ENCODE data around the gene ADM5.

ADM5 gene, protein sequence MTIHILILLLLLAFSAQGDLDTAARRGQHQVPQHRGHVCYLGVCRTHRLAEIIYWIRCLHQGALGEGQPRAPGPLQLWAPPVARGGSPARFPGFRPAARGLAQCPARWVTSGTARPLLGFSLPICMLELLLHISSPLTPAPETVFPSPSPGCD

DNA sequence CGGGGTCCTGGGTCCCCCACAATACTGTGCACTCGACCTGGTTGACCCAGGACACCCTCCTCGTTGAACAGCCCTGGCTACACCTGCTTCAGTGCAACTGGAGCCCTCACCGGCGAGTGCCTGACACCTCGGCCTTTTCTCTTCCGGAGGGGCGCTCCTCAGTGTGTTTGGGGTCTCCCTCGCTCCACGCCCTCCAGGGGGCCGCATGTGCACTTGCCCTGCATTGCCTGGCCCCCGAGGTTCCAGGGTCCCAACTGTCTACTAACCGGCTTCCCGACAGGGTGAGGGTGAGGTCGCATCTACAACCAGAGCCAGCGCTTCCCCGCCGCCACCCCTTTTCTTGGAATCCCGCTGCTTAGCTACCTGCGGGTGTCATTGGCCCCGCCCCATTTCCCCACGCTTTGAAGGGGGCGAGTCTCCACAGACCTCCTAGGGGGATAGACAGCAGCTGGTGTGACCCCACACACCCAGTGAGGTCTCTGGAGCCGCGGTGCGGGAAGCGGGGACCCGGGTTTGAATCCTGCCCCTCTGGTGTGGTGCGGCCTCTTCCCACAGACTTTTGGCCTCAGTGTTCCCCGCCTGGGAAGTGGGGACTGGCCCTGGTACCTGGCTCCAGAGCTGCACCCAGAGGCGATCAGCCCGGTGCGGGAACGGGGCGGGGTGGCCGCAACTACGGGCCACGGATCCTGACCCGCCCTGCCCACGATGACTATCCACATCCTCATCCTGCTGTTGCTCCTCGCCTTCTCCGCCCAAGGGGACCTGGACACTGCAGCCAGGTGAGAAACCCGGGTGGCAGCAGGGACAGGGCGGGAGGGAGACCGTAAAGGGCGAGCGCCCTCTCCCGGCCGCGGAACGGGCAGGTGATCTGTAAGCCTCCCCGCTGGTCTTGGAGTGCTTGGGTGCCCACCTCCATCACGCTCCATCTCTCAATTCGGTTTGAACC, at the start of gene ADM5:
Gene ADM5 (plus strand): TSS at position 462 of the 946 bp plus-strand sequence. CDS start 244 bp downstream, at position 706.
- DNase-seq = peak; percentile 76

DNA sequence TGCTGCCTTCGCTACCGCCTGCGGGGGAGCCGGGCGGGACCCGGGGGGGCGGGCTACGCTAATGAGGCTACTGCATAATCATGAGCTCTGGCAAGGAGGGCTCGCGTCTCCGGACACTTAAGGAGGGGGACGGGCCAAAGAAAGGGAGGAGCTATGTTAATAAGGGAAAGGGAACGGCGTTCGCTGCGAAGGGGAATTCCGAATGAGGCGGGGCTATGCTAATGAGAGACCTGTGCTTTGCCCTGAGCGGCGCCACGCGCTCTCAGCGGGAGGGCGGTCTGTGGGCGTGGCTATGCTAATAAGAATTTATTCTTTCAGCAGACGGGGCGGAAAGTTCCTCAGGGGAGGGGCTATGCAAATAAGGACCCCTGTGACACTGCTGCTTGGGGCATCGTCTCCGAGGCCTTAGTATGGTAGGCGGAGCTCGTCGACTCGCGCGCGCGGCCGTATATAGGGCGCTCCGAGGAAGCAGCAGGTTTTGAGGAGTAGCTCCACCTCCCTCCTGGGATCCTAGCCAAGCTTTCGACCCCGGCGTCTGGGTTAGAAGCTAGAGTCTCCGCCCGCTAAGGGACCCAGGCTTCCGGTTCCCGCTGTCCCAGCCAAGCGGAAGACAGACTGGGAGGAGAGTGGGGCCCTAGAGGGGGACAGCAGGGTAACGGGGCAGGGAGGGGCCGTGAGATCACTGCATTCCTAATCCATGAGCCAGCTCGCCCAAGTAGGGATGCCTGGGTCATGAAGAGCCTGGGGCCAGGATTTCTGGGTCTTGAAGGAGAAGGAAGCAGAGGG, 49.1 kb upstream of the ADM5 start, which contains the start of gene RRAS:
Gene RRAS (minus strand): TSS at position 31 of the 786 bp plus-strand sequence. CDS start 45 bp downstream, outside the sequence.
- DNase-seq = peak; percentile 100

DNA sequence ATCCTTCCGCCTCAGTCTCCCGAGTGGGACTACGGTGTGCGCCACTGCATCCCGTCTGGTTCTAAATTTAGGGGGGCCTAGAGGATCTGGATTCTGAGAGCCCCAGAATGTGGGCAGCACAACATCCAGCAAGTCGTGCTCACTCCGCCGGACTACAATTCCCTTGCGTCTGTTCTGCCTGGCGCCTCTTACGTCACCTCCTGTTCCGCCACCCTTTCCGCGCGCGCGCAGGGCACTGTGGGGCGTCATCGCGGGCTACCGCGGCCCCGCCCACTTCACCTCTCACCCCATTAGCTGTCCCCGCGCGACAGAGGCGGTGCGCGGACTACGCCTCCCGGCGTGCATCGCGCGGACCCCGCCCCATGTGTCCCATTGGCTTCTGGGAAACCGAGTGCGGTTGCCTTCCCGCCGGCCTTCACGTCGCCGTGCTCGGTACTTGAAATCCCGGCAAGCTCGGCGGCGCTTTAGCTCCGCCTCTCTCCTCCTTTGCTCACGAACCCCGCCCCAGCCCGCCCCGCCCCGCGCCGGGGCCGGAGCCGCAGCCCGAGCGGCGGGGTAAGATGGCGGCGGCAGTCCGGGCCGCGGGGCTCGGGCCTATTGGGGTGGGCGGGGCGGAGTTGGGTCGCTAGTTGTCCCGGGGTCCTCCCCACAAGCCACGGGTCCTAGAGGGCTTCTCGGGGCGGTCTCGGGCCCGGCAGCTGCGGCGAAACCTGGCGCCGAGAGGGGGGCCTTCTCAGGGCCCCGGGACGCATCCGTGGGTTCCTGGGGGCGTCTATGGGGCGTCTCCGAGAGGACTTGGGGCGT, 47.5 kb upstream of the ADM5 start, which contains the start of gene SCAF1:
Gene SCAF1 (plus strand): TSS at position 522 of the 804 bp plus-strand sequence. CDS start 2,818 bp downstream, outside the sequence.
- peak; percentile 99 for DNase-seq

DNA sequence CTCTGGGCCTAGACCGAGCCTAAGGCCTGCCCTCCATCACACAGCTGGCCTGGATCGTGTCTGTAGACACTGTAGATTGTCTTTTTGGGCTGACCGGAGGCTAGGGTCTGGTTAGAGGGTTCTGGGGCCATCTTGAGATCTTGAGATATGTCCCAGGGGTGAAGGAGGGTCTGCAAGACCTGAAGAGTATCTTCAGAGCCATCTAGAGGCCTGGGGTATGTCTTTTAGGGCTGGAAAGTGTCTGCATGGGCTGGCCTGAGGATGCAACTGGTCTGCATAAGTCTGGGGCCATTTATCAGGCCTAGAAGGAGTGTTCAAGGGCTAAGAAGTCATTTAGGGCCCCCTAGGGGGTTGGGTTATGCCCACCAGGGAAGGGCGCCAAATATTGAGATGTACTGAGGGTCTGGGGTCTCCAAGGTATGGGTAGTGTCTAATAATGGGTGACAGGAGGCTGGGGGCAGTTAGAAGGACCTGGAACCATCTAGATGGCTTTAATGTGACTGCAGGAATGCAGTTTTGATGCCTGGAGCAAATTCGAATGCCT, 46.8 kb upstream of the ADM5 start:
- DNase-seq = no peak

DNA sequence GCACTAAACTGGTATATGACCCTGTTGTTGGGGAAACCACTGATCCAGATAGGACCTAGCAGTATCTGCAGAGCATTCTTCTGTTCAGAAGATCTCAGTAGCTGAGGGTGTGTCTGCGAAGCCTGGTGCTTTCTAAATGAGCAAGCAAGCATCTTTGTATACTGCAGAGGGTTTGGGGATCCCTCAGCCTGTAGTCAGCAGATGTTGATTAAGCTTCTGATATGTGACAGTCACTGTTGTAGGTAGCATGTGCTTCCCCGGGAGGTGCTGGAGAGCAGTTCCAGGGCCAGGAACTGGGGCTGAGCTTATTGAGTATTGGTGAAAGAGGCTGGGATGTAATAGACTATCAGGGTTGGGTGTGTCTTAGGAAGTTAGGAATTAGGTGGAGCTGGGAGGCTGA, 45.9 kb upstream of the ADM5 start:
- DNase-seq = no peak

DNA sequence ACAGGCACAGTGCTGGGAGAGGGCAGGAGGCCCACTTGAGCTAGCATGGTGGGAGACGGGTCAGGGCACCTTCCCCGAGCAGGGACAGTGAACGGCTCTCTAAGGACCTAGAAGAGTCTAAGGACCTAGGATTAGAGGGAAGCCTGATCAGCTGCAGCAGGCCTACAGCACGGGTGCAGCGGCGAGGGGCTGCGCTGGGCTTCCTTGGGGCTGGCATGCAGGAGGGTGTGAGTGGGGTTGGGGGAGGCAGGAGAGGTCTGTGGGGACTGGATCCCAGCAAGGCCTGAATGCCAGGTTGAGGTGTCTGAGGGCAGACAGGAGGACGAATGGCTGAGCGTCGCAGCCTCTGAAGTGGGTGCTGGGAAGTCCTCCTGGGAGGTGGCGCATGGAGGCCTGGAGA, 43.8 kb upstream of the ADM5 start:
- no peak for DNase-seq

DNA sequence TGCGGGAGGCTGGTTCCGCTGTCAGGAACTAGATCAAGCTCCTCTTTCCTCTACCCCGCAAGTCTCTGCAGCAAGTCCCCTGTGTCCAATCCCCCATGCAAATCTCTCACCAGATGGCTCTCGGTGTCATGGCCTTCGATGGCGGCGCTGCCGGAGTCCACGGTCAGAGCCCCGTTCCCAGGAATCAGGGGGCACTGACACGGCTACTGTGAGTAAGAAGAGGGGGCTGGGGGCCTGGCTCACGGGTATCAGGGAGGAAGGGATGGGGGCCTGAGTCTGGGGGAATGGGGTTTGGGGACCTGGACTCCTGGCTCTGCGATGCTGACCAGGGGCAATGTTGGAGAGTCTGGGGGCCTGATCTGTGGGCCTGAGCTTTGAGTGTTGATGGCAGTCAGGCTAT, 43.4 kb upstream of the ADM5 start:
- DNase-seq = no peak

DNA sequence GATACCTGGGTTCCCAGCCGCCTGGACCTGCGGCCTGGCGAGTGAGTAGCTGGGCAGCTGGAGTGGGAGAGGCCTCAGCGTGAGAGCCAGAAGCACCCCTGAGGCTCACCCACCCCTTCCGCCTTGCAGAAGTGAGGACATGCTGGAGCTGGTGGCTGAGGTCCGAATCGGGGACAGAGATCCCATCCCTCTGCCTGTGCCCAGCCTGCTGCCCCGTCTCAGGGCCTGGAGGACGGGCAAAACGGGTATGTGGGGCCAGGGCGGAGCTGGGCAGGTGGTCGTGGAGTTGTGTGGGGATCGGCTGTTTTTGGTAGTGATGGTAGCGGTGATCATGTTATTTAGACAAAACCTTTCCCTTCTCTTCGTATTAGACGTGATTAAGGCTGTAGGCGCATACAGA, 42.8 kb upstream of the ADM5 start:
- no peak for DNase-seq

DNA sequence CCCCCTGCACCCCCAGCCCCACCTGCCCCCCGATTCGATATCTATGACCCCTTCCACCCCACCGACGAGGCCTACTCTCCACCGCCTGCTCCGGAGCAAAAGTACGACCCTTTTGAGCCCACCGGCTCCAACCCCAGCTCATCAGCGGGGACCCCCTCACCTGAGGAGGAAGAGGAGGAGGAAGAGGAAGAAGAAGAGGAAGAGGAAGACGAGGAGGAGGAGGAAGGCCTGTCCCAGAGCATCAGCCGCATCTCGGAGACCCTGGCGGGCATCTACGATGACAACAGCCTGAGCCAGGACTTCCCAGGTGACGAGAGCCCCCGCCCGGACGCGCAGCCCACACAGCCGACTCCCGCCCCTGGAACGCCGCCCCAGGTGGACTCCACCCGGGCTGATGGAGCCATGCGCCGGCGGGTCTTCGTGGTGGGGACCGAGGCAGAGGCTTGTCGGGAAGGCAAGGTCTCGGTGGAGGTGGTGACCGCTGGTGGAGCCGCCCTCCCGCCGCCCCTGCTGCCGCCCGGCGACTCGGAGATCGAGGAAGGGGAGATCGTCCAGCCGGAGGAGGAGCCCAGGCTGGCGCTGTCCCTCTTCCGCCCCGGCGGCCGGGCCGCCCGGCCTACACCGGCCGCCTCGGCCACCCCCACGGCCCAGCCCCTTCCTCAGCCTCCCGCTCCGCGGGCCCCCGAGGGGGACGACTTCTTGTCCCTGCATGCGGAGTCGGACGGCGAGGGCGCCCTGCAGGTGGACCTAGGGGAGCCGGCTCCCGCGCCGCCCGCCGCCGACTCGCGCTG, 38.2 kb upstream of the ADM5 start:
- DNase-seq = no peak

DNA sequence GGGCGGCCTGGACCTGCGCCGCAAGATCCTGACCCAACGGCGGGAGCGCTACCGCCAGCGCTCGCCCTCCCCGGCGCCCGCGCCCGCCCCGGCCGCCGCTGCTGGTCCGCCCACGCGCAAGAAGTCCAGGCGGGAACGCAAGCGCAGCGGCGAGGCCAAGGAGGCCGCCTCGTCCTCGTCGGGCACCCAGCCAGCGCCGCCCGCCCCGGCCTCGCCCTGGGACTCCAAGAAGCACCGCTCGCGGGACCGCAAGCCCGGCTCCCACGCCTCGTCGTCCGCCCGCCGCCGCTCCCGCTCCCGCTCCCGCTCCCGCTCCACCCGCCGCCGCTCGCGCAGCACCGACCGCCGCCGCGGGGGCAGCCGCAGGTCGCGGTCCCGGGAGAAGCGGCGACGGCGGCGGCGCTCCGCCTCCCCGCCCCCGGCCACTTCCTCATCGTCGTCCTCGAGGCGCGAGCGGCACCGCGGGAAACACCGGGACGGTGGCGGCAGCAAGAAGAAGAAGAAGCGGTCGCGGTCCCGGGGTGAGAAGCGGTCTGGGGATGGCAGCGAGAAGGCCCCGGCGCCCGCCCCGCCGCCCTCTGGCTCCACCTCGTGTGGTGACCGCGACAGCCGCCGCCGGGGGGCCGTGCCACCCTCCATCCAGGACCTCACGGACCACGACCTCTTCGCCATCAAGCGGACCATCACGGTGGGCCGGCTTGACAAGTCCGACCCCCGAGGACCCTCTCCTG, 37.4 kb upstream of the ADM5 start:
- DNase-seq = no peak

DNA sequence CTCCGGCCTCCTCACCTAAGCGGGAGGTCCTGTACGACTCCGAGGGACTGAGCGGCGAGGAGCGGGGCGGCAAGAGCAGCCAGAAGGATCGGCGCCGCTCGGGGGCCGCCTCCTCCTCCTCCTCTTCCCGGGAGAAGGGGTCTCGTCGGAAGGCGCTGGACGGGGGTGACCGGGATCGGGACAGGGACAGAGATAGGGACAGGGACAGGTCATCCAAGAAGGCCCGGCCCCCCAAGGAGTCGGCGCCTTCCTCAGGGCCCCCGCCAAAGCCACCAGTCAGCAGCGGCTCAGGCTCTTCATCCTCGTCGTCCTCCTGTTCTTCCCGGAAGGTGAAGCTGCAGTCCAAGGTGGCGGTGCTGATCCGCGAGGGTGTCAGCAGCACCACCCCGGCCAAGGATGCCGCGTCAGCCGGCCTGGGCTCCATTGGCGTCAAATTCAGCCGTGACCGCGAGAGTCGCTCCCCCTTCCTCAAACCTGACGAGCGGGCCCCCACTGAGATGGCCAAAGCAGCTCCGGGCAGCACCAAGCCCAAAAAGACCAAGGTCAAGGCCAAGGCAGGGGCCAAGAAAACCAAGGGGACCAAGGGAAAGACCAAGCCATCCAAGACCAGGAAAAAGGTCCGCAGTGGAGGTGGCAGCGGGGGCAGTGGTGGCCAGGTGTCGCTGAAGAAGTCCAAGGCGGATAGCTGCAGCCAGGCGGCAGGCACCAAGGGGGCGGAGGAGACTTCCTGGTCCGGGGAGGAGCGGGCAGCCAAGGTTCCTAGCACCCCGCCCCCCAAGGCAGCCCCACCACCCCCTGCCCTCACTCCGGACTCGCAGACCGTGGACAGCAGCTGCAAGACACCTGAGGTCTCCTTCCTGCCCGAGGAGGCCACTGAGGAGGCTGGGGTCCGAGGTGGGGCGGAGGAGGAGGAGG, 36.6 kb upstream of the ADM5 start:
- DNase-seq = no peak

DNA sequence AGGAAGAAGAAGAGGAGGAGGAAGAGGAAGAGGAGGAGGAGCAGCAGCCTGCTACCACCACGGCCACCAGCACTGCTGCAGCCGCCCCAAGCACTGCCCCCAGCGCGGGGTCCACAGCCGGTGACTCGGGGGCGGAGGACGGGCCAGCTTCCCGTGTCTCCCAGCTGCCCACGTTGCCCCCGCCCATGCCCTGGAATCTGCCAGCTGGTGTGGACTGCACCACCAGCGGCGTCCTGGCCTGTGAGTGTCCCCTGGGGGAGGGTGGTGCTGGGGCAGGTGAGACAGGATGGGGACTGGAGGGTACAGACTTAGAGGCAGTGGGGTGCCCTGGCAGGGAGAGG, 36.0 kb upstream of the ADM5 start:
- DNase-seq = no peak

DNA sequence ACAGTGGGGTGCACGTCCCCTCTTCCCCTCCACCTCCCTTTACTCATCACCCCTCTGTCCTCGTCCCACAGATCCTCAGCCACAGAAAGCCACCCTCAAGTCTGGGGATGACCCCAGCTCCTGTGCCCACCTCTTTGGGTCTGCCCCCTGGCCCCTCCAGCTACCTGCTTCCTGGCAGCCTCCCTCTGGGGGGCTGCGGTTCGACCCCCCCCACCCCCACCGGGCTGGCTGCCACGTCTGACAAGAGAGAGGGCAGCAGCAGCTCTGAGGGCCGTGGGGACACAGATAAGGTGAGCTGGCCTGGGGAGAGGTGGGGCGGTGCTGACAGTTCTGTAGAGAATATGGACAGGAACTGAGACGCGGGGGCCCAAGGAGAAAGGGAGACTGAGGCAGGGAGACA, 34.8 kb upstream of the ADM5 start:
- DNase-seq = no peak

DNA sequence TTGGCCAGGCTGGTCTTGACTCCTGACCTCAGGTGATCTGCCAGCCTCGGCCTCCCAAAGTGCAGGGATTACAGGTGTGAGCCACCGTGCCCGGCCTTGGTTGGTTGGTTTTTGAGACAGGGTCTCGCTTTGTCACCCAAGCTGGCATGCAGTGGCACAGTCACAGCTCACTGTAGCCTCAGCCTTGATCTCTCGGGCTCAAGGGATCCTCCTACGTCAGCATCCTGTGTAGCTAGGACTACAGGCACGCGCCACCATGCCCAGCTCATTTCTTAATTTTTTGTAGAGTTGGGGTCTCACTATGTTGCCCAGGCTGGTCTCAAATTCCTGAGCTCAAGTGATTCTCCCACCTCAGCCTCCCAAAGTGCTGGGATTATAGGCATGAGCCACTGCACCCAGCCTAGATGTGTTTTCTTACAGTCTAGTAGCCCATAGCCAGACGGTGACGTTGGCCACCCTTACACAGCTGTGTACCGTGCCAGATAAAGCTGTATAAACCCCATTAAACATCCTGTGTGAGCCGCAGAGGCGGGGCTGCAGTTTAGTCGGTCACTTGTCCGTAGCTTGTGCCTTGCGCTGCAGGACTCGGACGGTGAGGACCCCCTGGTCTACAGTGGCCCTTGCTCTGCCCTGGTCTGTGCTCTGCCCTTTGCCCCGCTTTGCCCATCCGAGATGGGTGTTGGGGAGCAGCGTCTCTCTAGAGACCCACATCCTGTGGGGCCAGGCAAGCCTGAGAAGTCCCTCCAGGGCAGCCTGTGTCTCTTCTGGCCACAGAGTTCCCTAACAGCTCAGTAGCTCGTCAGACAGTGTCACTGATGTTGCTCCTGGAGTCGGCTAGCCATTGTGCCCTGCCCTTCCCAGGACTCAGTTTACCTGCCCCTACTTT, 33.6 kb upstream of the ADM5 start:
- no peak for DNase-seq

DNA sequence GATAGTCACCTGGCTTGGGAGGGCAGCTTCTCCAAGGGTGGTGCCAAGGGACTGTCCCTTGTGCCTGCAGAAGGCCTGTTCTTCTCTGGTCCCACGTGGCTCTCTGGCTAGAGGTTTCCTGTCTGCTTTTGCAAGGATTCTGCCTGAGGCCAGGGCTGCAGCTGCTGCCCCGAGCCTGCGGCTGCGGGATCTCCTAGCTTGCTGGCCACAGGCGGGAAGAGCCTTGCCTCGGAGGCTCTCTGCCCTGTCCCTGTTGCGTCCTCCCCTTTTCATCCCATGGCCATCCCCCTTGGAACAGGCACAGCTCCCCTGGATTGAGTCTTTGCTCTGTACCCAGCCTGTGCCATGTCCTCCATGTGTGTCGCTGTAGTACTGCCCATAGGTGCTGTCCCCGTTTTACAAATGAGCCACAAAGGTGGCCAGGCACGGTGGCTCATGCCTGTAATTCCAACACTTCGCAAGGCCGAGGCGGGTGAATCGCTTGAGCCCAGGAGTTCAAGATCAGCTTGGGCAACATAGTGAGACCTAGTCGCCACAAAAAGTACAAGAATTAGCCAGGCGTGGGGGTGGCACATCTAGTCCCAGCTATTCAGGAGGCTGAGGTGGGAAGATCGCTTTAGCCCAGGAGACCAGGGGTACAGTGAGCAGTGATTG, 32.8 kb upstream of the ADM5 start:
- no peak for DNase-seq

DNA sequence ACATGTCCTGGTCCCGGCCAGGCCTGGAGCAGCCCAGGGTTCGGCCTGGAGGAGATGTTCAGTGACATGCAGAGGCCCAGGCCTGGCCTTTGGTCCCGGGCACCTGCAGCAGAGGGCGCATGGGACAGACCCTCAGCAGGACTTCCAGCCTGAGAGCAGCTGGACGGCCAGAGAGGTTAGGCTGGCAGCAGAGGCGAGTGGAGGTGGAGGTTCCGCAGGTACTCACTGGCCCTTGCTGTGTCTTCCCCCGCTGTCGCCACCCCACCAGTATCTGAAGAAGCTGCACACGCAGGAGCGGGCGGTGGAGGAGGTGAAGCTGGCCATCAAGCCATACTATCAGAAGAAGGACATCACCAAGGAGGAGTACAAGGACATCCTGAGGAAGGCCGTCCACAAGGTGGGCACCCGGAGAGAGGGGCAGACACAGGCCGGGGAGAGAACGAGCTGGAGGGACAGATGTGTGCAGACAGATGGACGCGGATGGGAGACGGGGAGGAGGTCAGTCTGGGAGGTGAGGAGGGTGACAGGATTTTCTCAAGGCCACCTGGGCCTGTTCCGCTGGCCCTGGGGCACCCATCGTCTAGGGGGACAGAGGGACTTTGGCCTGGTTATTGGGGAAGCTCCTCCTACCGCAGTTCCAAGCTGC, 31.8 kb upstream of the ADM5 start:
- no peak for DNase-seq

DNA sequence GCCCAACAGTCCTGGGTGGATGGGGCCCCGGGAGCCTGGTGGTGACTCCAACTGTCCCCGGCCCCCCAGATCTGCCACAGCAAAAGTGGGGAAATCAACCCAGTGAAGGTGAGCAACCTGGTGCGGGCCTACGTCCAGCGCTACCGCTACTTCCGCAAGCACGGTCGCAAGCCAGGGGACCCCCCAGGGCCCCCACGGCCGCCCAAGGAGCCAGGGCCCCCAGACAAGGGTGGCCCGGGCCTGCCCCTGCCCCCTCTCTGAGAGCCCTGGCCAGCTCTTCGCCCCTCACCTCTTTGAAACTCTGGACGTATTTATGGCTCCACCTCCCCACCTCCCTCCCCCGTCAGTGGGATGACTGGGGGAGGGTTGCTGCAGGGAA, 31.3 kb upstream of the ADM5 start:
- DNase-seq = no peak

Measured in NCI-H510A (cell line).